ENCODE data around the gene CCNO.

CCNO gene, protein sequence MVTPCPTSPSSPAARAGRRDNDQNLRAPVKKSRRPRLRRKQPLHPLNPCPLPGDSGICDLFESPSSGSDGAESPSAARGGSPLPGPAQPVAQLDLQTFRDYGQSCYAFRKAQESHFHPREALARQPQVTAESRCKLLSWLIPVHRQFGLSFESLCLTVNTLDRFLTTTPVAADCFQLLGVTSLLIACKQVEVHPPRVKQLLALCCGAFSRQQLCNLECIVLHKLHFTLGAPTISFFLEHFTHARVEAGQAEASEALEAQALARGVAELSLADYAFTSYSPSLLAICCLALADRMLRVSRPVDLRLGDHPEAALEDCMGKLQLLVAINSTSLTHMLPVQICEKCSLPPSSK

GRCh38 chr5:55232985-55233928 lies at the start of gene CCNO:
TSS of gene CCNO (minus strand) at chr5:55233608. CDS start at chr5:55233523, 85 bp downstream.
- TF ChIP-seq CTCF (conservative IDR thresholded peaks at IDR 0.05; ENCODE audit: low read depth, low read length): peak; percentile 5
- peak; percentile 59 for DNase-seq (ENCODE audit: low read depth)
- peak within 1 kb of the TSS; percentile 58 for H3K4me3 ChIP-seq (ENCODE audit: low read length)

DNA sequence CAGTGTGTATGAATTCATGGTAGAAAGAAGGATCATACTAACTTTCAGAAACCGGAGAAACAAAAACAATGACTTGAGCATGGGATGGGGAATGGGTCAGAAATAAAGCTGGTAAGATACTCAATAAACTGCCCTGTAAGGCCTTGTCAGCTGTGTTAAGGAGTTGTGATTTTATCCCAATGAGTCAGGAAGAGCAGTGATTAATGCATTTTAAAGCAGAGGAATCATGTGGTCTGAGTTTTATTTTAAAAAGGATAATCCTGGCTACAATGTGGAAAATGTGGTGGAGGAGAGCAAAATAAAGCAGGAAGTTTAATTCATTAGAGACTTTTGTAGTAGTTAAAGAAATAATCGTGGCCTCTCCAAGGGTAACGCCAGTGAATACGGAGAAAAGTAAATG lies 45.4 kb upstream of the CCNO start:
- peak; percentile 92 for DNase-seq (ENCODE audit: low read depth)
- TF ChIP-seq CTCF (conservative IDR thresholded peaks at IDR 0.05; ENCODE audit: low read depth, low read length): no peak
- H3K4me3 ChIP-seq (ENCODE audit: low read length): no peak overlapping the region

DNA sequence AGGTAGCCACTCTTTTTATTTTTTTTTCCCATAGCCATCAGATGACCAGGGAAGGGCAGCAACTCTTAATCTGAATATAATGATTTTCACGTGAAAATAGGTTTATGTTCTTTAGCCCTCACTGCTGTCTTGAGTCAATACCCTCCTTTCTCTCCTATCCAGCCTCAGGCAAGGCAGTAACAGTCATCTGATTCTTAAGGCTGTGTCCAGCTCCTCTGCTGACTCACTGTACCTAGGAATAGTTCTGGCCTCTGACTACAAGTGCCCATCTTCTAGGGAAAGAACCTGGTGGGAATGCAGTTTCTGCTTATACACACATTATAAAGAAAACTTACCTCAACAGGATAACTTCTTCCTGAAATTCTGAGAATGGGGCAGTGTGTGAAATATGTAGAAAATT lies 43.4 kb upstream of the CCNO start:
- peak; percentile 94 for DNase-seq (ENCODE audit: low read depth)
- H3K4me3 ChIP-seq (ENCODE audit: low read length): no peak overlapping the region
- no peak for TF ChIP-seq CTCF (conservative IDR thresholded peaks at IDR 0.05; ENCODE audit: low read depth, low read length)

- no peak for TF ChIP-seq CTCF (conservative IDR thresholded peaks at IDR 0.05; ENCODE audit: low read depth, low read length)
- DNase-seq (ENCODE audit: low read depth): no peak
- H3K4me3 ChIP-seq (ENCODE audit: low read length): no peak overlapping the region
Measured at GRCh38 chr5:55258339-55258738, 24.9 kb upstream of the CCNO start.

DNA sequence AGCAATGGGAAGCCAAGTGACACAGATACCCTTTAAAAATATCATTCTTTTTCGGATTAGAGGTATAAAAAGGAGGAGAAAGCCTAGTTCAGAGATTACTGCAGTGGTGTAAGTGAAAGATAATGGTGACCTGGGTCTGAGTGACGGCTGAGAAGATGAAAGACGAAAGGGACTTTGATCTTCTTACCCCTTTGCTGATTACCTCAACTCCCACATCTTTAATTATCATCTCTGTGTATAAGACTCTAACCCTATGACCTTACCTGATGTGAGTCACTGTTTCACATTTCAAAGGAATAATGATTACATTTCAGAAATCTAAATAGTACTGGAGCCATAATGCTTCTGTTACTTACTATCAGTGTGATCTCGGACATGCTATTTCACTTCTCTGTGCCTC lies 21.4 kb upstream of the CCNO start:
- no peak for TF ChIP-seq CTCF (conservative IDR thresholded peaks at IDR 0.05; ENCODE audit: low read depth, low read length)
- no peak for DNase-seq (ENCODE audit: low read depth)
- no peak overlapping the region for H3K4me3 ChIP-seq (ENCODE audit: low read length)

- no peak for TF ChIP-seq CTCF (conservative IDR thresholded peaks at IDR 0.05; ENCODE audit: low read depth, low read length)
- H3K4me3 ChIP-seq (ENCODE audit: low read length): no peak overlapping the region
Measured at GRCh38 chr5:55250064-55250463, 16.7 kb upstream of the CCNO start.

More at GRCh38 chr5:55250064-55250463, 16.7 kb upstream of the CCNO start:
- no peak for DNase-seq (ENCODE audit: low read depth)

Data from retinal pigment epithelial cell (primary cell).